Mesenchymal stem cell (in vitro differentiated cells and primary cell): ENCODE data around the gene RASSF1. TPM values are rescaled to one million over a fixed set of nuclear protein-coding genes. Genes with fewer than 3 reads are reported as not detected.

Source experiments
- DNase-seq: peaks from one replicate; pipeline ENCODE4 v3.0.0-alpha.2; 2013
- H2AFZ ChIP-seq: one replicate; pipeline ENCODE4 v1.6.1; 2013; ENCODE audit warnings: low read depth, mild to moderate bottlenecking, control low read depth, inconsistent platforms, low read length, moderate library complexity
- H2AK5ac ChIP-seq: 2 replicates; pipeline ENCODE4 v1.6.1; 2013; ENCODE audit warnings: low read length, moderate library complexity, mild to moderate bottlenecking, inconsistent platforms; ENCODE audit not compliant: severe bottlenecking
- H2BK120ac ChIP-seq: one replicate; pipeline ENCODE4 v1.6.1; 2013; ENCODE audit warnings: low read depth, mild to moderate bottlenecking, inconsistent platforms, low read length, moderate library complexity
- H2BK12ac ChIP-seq, 2 experiments: one replicate each; pipeline ENCODE4 v1.6.1; 2013; ENCODE audit warnings: inconsistent platforms in 2 of 2, low read length in 2 of 2, mild to moderate bottlenecking in 2 of 2, moderate library complexity in 2 of 2, control low read depth in 1 of 2
- H2BK15ac ChIP-seq: one replicate; pipeline ENCODE4 v1.6.1; 2013; ENCODE audit warnings: mild to moderate bottlenecking, low read depth, inconsistent platforms; ENCODE audit not compliant: poor library complexity, severe bottlenecking
- H2BK5ac ChIP-seq: 2 replicates; pipeline ENCODE4 v1.6.1; 2013; ENCODE audit warnings: low read depth, mild to moderate bottlenecking, low read length, control low read depth, inconsistent platforms; ENCODE audit not compliant: poor library complexity, severe bottlenecking
- H3K14ac ChIP-seq, 2 experiments: one replicate each; pipeline ENCODE4 v1.6.1; 2013; ENCODE audit warnings: inconsistent platforms in 2 of 2, low read length in 2 of 2, control low read depth in 1 of 2, mild to moderate bottlenecking in 1 of 2, moderate library complexity in 1 of 2
- H3K18ac ChIP-seq, 2 experiments: one replicate each; pipeline ENCODE4 v1.6.1; 2013; ENCODE audit warnings: inconsistent platforms in 2 of 2, low read length in 2 of 2, control low read depth in 1 of 2, low read depth in 1 of 2, mild to moderate bottlenecking in 1 of 2
- H3K23ac ChIP-seq, 2 experiments: one replicate each; pipeline ENCODE4 v1.6.1; 2013; ENCODE audit warnings: inconsistent platforms in 2 of 2, low read length in 2 of 2, mild to moderate bottlenecking in 2 of 2, moderate library complexity in 2 of 2, control low read depth in 1 of 2
- H3K27ac ChIP-seq: 2 replicates; pipeline ENCODE4 v1.5.1; 2013; ENCODE audit warnings: mild to moderate bottlenecking, moderate library complexity, low read length, control low read depth, inconsistent platforms; ENCODE audit not compliant: poor library complexity, severe bottlenecking
- H3K27me3 ChIP-seq, 2 experiments: 2 replicates each; pipeline versions ENCODE4 v1.6.1 to v1.7.0; 2013; ENCODE audit warnings: low read length in 2 of 2, mild to moderate bottlenecking in 2 of 2, moderate library complexity in 2 of 2, control low read depth in 1 of 2, inconsistent platforms in 1 of 2; ENCODE audit not compliant: control insufficient read depth in 1 of 2, insufficient read depth in 1 of 2
- H3K36me3 ChIP-seq, 2 experiments: 2 replicates each; pipeline versions ENCODE4 v1.6.1 to v1.7.0; 2013; ENCODE audit warnings: low read length in 2 of 2, control low read depth in 1 of 2, inconsistent platforms in 1 of 2, low read depth in 1 of 2, mild to moderate bottlenecking in 1 of 2; ENCODE audit not compliant: insufficient read depth in 2 of 2, control insufficient read depth in 1 of 2
- H3K4ac ChIP-seq, 2 experiments: one replicate each; pipeline ENCODE4 v1.6.1; 2013; ENCODE audit warnings: inconsistent platforms in 2 of 2, low read length in 2 of 2, mild to moderate bottlenecking in 2 of 2, moderate library complexity in 2 of 2, control low read depth in 1 of 2, low read depth in 1 of 2
- H3K4me1 ChIP-seq: 2 replicates; pipeline ENCODE4 v1.6.1; 2013; ENCODE audit warnings: low read depth, low read length, control low read depth; ENCODE audit not compliant: control insufficient read depth, insufficient read depth
- H3K4me2 ChIP-seq: 2 replicates; pipeline ENCODE4 v1.6.1; 2013; ENCODE audit warnings: low read length, mild to moderate bottlenecking, inconsistent platforms; ENCODE audit not compliant: poor library complexity, severe bottlenecking
- H3K4me3 ChIP-seq, 2 experiments: 2 replicates each; pipeline versions ENCODE4 v1.5.1 to v1.7.0; 2013; ENCODE audit warnings: low read length in 2 of 2, mild to moderate bottlenecking in 2 of 2, control low read depth in 1 of 2, low read depth in 1 of 2; ENCODE audit not compliant: insufficient read depth in 1 of 2
- H3K79me1 ChIP-seq: replicated peaks from 2 replicates; pipeline ENCODE4 v1.6.1; 2013; ENCODE audit warnings: mild to moderate bottlenecking, control low read depth, low read length, inconsistent platforms; ENCODE audit not compliant: poor library complexity, severe bottlenecking
- H3K9ac ChIP-seq: 2 replicates; pipeline ENCODE4 v1.7.0; 2013; ENCODE audit warnings: mild to moderate bottlenecking, low read length, moderate library complexity
- H3K9me3 ChIP-seq: 2 replicates; pipeline ENCODE4 v1.7.0; 2013; ENCODE audit warnings: mild to moderate bottlenecking, low read length; ENCODE audit not compliant: control insufficient read depth
- H4K8ac ChIP-seq: one replicate; pipeline ENCODE4 v1.6.1; 2013; ENCODE audit warnings: inconsistent platforms, mild to moderate bottlenecking, low read length, moderate library complexity
- H4K91ac ChIP-seq: one replicate; pipeline ENCODE4 v1.6.1; 2013; ENCODE audit warnings: mild to moderate bottlenecking, low read length, inconsistent platforms
- WGBS: methylation state at CpG from one replicate; pipeline ENCODE4 v1.1.7; 2013; ENCODE audit warnings: mixed read lengths; 5-methylcytosine and 5-hydroxymethylcytosine counted together
- polyA plus RNA-seq, 2 experiments: library from polyadenylated mRNA; stranded (reverse); fragments of 200-250 nt; gene quantifications; one replicate each; pipeline ENCODE4 v1.2.3, GENCODE V29; 2013

Gene RASSF1, protein sequence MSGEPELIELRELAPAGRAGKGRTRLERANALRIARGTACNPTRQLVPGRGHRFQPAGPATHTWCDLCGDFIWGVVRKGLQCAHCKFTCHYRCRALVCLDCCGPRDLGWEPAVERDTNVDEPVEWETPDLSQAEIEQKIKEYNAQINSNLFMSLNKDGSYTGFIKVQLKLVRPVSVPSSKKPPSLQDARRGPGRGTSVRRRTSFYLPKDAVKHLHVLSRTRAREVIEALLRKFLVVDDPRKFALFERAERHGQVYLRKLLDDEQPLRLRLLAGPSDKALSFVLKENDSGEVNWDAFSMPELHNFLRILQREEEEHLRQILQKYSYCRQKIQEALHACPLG
- 12.3 TPM for polyA plus RNA-seq (2013, experiment 1 of 2)
- 12.4 TPM for polyA plus RNA-seq (2013, experiment 2 of 2)

DNA sequence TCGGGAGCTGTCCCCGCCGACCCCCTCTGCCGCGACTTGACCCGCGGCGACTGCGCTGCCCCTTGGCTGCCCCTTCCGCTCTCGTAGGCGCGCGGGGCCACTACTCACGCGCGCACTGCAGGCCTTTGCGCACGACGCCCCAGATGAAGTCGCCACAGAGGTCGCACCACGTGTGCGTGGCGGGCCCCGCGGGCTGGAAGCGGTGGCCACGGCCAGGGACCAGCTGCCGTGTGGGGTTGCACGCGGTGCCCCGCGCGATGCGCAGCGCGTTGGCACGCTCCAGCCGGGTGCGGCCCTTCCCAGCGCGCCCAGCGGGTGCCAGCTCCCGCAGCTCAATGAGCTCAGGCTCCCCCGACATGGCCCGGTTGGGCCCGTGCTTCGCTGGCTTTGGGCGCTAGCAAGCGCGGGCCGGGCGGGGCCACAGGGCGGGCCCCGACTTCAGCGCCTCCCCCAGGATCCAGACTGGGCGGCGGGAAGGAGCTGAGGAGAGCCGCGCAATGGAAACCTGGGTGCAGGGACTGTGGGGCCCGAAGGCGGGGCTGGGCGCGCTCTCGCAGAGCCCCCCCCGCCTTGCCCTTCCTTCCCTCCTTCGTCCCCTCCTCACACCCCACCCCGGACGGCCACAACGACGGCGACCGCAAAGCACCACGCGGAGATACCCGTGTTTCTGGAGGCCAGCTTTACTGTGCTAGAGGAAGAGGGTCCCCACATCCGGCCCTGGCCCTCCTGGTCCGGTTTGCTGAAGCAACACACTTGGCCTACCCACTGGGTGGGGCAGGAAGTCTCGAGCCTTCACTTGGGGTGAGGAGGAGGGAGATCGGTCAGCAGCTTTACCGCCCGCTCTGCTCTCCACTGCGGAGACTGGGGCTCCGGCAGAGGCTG lies at the start of gene RASSF1:
Gene RASSF1, minus strand, starts transcription at position 389 of the 882 bp plus-strand sequence. Its CDS starts 31 bp downstream, at position 358.
- Histone ChIP-seq H2BK15ac (peak within 1 kb of the TSS; percentile 32), H3K4me2 (peak within 1 kb of the TSS; percentile 72), H3K4ac (peak within 1 kb of the TSS; percentile 24 to 51), H4K8ac (peak within 1 kb of the TSS; percentile 93), H2AFZ (peak within 1 kb of the TSS; percentile 60), H3K4me1 (peaks cover 30% of the 10 kb centered on the region), H3K36me3 (no peaks in the 10 kb centered on the region), H3K9me3 (no peaks in the 10 kb centered on the region), H3K9ac (peak within 1 kb of the TSS; percentile 97), H3K27me3 (no peaks in the 10 kb centered on the region), H2BK120ac (no peak within 1 kb of the TSS), H4K91ac (peak within 1 kb of the TSS; percentile 76), H2BK12ac (peak within 1 kb of the TSS in 1 of 2 experiments; percentile 67), H2BK5ac (no peak within 1 kb of the TSS), H3K4me3 (peak within 1 kb of the TSS; percentile 41 to 93), H3K14ac (peak within 1 kb of the TSS in 1 of 2 experiments; percentile 81), H3K79me1 (peaks cover 6% of the 10 kb centered on the region), H3K27ac (no peak within 1 kb of the TSS), H2AK5ac (no peak within 1 kb of the TSS), H3K23ac (no peak within 1 kb of the TSS), H3K18ac (peak within 1 kb of the TSS; percentile 79 to 86)
- 18% methylated on average over 70 of the region's 85 CpGs for WGBS
- no peak for DNase-seq

DNA sequence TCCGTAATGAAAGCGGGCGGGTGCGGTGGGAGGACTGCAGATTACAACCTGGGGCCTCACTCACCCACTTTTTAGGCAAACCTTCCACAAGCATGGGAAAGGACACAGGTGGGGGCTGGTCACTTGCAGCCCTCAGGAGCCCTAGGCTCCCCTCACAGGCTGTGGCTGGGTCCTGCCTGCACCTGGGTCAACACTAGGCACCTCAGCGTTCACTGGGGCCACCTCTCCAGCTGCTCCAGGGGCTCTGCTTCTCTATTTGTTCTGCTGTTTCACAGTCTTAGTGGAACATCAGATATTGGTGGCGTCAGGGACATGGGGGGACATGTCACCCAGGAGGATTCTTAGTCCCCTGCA lies 48.8 kb upstream of the RASSF1 start:
- H2BK5ac ChIP-seq: no peak overlapping the region
- WGBS: 83% methylated on average over 6 of the region's 6 CpGs
- H2AFZ ChIP-seq: no peak overlapping the region
- H3K9me3 ChIP-seq: no peaks in the 10 kb centered on the region
- no peak overlapping the region for H3K14ac ChIP-seq
- H3K23ac ChIP-seq: no peak overlapping the region
- H4K8ac ChIP-seq: no peak overlapping the region
- no peak overlapping the region for H3K9ac ChIP-seq
- DNase-seq: no peak
- H3K27me3 ChIP-seq: peaks cover 30 to 56% of the 10 kb centered on the region in 2 experiments
- no peak overlapping the region for H4K91ac ChIP-seq
- H3K4me1 ChIP-seq: peaks cover 31% of the 10 kb centered on the region
- H3K27ac ChIP-seq: no peak overlapping the region
- H3K18ac ChIP-seq: no peak overlapping the region
- no peaks in the 10 kb centered on the region for H3K36me3 ChIP-seq
- no peak overlapping the region for H2BK15ac ChIP-seq
- H2BK120ac ChIP-seq: no peak overlapping the region
- no peak overlapping the region for H2BK12ac ChIP-seq
- H2AK5ac ChIP-seq: peak overlapping the region; percentile 55
- H3K79me1 ChIP-seq: no peaks in the 10 kb centered on the region
- H3K4me2 ChIP-seq: no peak overlapping the region
- H3K4me3 ChIP-seq: no peak overlapping the region
- no peak overlapping the region for H3K4ac ChIP-seq

DNA sequence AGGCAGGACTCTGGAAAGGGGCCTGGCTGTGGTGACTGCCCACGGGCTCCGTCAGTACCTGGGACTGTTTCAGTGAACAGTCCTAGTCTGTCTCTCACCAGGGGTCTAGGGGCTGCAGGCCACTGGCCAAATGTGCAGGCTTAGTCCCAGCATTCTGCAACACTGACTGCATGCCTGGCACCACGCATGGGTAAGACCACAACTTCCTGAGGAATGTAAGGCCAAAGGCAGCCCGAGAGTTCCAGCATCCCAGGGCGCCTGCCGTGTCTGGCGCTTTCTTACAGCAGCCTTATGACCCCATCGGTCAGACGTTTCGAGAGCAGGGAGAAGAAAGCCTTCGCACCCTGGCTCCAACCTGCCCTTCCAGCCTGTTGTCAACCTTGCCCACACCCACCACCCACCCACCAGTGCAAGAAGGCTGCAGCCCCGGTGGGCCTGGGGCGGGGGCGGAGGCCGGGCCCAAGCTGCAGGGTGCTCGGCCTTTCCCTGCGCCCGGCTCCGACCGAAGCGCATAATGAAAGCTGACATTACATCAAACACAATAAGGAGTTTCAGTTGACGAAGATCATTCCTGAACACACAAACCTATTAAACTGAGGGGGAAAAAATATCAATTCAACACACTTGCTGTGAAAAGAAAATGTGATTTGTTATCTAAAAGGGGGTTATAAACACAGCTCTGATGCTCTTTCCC lies 48.2 kb upstream of the RASSF1 start:
- peaks cover 29 to 60% of the 10 kb centered on the region in 2 experiments for H3K27me3 ChIP-seq
- H3K9me3 ChIP-seq: no peaks in the 10 kb centered on the region
- peaks cover 31% of the 10 kb centered on the region for H3K4me1 ChIP-seq
- no peaks in the 10 kb centered on the region for H3K36me3 ChIP-seq
- no peak overlapping the region for H3K18ac ChIP-seq
- no peak overlapping the region for H2BK12ac ChIP-seq
- no peaks in the 10 kb centered on the region for H3K79me1 ChIP-seq
- no peak overlapping the region for H3K14ac ChIP-seq
- H3K9ac ChIP-seq: no peak overlapping the region
- peak overlapping the region; percentile 3 for H2BK5ac ChIP-seq
- DNase-seq: no peak
- H2AFZ ChIP-seq: no peak overlapping the region
- no peak overlapping the region for H3K4ac ChIP-seq
- H4K8ac ChIP-seq: no peak overlapping the region
- H3K27ac ChIP-seq: peak overlapping the region; percentile 64
- H3K23ac ChIP-seq: no peak overlapping the region
- H4K91ac ChIP-seq: no peak overlapping the region
- no peak overlapping the region for H2AK5ac ChIP-seq
- 76% methylated on average over 16 of the region's 22 CpGs for WGBS
- no peak overlapping the region for H2BK15ac ChIP-seq
- peak overlapping the region; percentile 43 for H3K4me2 ChIP-seq
- no peak overlapping the region for H3K4me3 ChIP-seq
- no peak overlapping the region for H2BK120ac ChIP-seq
